MV-4-11 (cell line): ENCODE results near the gene IQCH.
"Not testable (repeated sequence)": the region's sequence is repeated elsewhere in the genome, so short reads cannot be mapped to it uniquely, and the experiment has no call there.

Experiments used
- DNase-seq: peaks from one replicate; lab custom pipeline; 2025; lab: John Stamatoyannopoulos, UW

The IQCH gene

DNA sequence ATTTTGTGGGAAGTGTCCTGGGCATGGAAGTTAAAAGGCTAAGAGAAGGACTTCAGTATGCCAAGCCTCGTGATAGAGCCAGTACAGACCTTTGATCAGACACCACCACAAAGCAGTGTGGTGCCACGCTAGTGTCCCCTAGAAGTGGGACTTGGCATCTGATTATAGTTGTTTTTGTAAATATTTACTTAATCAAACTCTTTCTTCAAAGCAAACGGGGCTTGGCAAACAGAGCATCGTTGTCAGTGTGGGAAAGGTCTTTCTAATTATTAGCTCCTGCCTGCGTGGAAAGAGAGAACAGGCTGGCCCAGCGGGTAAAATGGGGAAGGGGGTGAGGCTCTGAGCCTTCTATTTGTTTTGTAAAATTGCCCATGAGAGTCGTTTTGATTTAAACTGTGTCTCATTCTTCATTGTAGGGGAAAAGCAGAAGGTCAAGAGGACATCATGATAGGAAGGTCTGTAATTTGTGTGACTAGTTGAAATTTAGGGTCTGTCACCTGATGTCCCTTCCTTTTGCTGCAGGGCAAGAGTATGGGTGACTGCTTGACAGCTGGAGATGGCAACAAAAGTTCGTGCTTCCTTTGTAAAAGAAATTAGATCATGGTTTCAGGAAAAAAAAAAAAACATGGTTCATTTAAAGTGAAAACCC lies 105.0 kb downstream of the IQCH start:
- no peak for DNase-seq

DNA sequence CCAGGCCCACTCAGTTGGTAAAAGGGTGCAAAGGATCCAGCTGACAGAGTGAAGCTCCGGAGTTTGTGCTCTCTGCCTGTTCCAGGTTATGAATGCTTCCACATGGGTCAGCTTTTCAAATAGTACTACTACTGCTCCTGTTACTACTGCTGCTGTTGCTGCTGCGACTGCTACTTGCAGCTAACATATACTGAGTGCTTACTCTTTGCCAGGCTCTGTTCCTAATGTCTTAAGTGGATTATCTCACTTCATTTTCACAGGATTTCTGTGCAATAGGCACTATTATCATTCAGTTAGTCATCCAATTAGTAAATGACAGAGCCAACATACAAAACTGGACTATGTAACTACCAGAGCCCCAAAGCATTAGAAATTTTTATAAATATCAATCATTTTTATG lies 106.5 kb downstream of the IQCH start:
- no peak for DNase-seq

DNA sequence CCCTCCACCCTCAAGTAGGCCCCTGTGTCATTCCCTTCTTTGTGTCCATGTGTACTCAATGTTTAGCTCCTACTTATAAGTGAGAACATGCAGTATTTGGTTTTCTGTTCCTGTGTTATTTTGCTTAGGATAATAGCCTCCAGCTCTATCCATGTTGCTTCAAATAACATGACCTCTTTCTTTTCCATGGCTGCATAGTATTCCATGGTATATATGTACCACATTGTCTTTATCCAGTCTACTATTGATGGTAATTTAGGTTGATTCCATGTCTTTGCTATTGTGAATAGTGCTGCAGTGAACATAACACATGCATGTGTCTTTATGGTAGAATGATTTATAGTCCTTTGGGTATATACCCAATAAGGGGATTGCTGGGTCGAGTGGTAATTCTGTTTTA lies 109.1 kb downstream of the IQCH start:
- DNase-seq = not testable (repeated sequence)

DNA sequence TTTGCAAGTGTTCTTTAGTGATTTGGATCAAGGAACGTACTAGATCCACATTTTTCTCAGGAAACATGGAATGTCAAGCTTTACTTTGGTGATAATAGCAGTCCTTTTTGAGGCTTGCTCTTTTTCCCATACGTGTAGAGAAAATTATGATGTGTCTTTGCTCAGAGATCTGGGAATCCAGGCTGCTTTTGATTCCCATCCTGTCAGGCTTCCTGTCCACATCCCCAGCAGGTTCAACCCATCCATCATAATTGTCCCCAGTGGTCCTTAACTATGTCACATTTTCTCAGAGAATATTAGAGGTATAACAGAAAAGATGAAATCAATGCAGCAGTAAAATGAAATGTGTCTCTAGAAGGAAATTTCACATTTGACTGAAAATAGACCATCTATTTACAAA lies 111.4 kb downstream of the IQCH start:
- DNase-seq = no peak

- no peak for DNase-seq
Measured at GRCh38 chr15:67366904-67367303, 112.3 kb downstream of the IQCH start.

DNA sequence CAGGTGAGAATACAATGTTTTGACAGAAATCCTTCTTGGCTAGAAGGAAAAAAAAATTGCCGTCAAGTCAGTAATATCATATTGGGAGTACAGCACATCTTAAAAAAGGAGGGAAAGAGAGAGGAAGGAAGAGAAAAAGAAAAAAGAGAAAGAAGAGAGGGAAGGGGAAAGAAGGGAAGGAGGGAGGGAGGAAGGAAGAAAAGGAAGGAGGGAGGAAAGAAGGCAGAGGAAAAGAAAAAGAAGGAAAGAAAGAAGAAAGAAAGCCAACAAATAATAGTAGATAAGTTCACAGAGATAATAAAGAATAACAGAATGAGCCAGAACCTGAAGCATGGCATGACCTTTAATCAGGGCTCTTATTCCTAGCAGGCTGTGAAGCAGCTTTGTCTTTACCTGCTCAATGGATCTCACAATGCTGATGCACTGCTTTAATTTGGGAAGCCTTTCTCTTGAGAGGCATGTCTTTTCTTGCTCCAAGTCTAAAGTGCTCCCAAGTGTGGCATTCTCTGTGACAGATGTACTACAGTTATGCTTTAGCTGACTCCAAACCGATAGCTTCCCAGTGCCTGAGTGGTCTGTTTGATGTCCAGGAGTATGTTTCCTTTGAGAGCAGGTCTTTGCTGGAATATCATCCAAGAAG lies 114.9 kb downstream of the IQCH start:
- DNase-seq = no peak

DNA sequence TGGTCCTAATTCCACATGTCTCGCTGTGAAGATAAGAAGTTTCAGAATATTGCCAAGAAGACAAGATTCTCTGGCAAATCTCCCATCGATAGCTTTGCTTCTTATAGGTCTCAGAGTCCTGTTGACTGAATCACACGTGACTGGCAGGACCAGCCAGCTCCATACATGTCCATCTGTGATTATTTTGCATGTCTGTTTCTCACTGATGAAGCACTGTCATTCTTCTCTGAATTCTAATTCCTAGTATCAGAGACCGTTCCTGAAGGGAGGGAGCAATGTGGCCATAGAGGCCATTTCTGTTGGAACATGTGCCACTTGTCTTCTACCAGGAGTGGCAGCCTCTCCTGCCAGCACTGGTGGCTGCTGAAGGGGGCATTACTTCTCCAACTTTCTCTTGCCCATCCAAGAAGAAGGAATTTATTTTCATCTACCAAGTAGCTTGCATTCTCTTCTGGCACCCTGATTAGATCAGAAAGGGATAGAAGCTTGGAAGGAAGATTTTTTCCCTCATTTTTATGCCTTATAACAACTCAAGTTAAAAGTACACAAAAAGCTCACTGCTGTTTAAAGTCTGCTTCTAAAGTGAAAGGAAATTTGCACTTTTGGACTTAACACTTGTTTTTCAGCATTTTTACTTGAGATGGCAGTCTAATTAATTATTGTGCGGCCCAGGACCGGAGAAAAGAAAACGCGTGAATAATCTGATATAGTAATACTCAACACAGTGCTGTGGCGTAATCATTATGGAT lies 115.8 kb downstream of the IQCH start:
- no peak for DNase-seq

GRCh38 chr15:67372543-67372942 lies 118.0 kb downstream of the IQCH start:
- DNase-seq = no peak

DNA sequence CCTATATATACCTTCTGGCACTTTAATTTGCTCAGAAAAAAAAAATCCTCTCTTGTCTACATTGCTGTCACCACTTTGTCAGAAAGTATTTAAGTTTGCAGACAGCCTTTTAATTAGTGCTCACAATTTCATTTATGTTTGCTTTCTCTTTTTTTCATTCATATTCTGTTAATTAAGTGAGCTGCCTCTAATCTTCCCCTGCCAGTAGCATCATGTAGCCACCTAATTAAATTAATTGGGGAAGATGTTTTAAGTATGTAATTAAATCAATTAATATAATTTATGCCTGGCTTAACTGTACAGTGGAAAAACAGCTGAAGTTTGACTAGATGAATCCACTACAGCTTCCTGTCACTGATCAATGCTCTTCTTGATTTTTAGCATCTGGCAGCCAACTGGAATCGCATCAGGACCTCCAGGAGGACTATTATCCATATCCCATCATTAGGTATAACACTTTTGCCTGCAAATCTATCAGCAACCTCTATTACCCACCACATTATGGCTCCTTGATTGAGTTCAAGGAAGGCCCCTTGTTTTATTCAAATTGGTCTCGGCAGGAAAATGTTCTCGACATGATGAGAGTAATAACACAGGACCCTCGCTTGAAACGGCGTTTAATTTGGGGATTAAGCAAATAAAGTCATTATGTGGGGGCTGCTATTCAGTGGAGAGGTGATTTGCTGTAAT lies 118.5 kb downstream of the IQCH start:
- DNase-seq = no peak

- DNase-seq = no peak
Measured at GRCh38 chr15:67373971-67374370, 119.4 kb downstream of the IQCH start.

DNA sequence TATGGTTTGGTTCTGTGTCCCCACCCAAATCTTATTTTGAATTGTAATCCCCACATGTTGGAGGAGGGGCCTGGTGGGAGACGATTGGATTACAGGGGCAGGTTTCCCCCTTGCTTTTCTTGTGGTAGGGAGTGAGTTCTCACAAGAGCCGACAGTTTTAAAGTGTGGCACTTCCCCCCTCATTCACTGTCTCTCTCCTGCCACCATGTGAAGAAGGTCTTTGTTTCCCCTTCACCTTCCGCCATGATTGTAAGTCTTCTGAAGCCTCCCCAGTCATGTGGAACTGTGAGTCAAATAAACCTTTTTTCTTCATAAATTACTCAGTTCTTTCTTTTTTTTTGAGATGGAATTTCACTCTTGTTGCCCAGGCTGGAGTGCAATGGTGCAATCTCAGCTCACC lies 124.9 kb downstream of the IQCH start:
- DNase-seq = no peak

- DNase-seq = no peak
Measured at GRCh38 chr15:67380921-67381320, 126.3 kb downstream of the IQCH start.

DNA sequence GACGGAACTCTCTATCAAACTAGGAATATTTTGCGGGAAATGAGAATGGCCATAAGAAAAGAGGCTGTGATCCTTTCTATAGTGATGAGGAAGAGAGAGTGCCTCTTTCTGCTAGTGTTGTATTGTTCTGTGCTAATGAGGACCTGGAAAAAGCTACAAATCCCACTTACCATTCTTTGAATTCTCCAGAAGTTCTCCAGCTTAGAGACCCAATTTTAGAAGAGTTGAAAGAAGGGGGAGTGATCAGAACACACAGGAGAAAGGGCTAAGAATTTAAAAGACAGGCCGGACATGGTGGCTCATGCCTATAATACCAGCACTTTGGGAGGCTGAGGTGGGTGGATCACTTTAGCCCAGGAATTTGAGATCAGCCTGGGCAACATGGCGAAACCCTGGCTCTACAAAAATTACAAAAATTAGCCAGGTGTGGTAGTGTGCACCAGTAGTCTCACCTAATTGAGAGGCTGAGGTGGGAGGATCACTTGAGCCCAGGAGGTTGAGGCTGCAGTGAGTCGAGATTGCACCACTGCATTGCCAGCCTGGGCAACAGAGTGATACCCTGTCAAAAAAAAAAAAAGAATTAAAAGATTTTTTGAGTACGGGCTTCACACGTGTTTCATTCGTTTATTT lies 126.9 kb downstream of the IQCH start:
- no peak for DNase-seq

- no peak for DNase-seq
Measured at GRCh38 chr15:67382723-67383122, 128.1 kb downstream of the IQCH start.

GRCh38 chr15:67383899-67384298 lies 129.3 kb downstream of the IQCH start:
- no peak for DNase-seq

DNA sequence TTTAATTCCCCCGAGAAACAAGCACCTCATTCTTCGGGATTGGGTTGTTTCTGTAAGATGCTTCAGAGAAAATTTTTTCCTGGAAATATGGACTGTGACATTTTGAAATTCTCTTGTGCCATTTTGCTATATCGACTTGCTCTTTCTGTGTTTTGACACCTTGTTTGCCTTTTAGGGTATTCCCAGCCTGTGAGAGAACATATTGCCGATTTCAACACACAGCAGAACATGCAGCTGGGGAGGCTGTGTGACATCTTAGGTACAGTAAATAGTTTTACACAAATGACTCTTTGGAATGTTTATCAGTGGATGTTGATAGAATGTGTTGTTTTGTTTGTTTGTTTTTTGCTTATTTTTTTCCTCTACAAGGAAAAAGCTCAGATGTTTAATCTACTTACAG lies 130.2 kb downstream of the IQCH start:
- no peak for DNase-seq

DNA sequence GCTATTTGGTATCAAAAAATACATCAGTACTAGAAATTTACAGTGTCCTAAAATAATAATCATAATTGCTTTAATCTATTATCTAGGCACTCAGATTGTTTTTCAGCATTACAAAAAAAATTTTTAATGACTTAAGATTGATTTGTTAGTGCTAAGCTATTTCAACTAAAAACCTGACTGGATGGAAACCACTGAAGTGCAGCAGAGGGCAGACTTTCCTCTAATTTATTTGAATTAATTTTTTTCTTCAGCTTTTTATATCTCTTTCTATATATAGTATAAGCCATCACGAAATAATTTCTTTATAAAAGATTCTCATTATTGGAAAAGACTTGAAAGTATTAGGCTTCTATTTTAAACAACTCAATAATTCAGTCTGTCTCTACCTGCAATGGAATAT lies 131.4 kb downstream of the IQCH start:
- DNase-seq = no peak

GRCh38 chr15:67386947-67387346 lies 132.4 kb downstream of the IQCH start:
- no peak for DNase-seq

DNA sequence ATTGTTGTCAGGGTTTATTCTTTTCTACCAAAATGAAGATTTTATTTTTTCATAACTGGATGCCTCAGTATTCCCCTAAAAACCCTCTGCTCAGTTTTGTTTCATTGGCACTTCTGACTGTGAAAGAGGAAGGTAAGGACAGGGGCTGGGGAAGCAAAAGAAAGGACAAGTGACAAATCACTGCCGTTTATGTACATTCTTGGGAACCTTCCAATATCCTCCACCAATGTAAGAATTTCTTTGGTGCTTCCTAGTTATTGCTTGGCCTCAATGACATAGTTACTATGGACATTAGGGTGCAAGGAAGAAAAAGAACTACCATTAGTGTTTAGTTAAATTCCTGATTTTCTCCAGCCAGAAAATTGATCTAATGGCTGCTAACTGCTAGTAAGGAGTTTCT lies 135.4 kb downstream of the IQCH start:
- DNase-seq = no peak

GRCh38 chr15:67394873-67395639 lies 140.5 kb downstream of the IQCH start:
- DNase-seq = no peak

GRCh38 chr15:67396114-67396513 lies 141.5 kb downstream of the IQCH start:
- DNase-seq = peak; percentile 70

DNA sequence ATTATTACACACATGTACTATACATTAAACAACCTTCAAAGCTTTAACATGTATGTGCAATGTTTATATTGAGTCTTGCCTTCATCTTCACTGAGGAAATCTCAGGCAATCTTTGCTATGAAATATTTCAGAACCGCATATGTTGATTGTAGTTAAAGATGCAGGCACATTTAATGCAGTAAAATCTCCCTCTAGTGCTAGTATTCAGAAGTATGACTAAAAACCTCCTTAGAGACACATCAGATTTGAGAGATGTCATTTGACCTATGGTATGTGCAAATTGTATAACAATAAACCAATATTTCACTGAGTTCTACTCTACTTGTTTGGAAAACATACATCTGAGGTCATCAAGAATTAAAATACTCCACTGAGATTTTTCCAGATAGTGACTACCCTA lies 142.6 kb downstream of the IQCH start:
- no peak for DNase-seq
